ENCODE results near the gene FLOT1.

Gene FLOT1

DNA sequence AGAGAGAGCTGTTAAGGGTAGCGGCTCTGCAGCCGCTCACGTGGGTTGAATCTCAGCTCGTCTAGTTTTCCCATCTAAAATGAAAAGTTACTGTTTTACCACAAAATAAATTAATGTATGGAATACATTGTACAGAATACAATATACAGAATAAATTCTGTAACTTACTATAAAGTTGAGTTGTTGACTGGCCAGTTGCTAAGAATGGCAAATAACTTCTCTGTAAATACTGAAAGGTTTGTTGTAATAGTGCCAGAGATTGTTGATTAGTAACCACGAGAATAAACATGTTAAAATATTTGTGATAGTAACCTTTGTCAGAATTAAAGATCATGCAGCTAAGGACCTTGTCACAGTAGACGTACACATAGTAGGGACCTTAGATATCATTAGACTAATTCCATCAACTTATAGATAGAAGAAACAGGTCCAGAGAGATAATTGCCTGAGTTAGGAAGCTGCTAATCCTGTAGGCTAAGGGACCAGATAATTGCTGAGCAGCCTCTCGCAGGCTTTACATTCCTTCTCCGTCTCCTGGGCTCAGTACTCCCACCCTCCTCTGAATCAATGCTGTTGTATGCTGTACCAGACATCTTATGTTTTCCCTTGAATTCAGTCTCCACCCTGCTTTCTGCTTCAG is 51.2 kb downstream of the FLOT1 start:
- Histone ChIP-seq H3K9ac (ENCODE audit: low read length) (peak overlapping the region; percentile 82), H3K79me2 (ENCODE audit: insufficient read depth, low read length) (peaks cover 8% of the 10 kb centered on the region; the same call in 1 of the 2 replicates), H3K27ac (ENCODE audit: low read depth, low read length) (peak overlapping the region; percentile 10; the same call in 1 of the 2 replicates), H3K27me3 (ENCODE audit: low read length) (no peaks in the 10 kb centered on the region), H3K36me3 (ENCODE audit: low read length) (no peaks in the 10 kb centered on the region), H3F3A (ENCODE audit: insufficient read depth) (peaks cover 42% of the 10 kb centered on the region), H3K4me2 (ENCODE audit: low read depth, low read length, poor library complexity, severe bottlenecking) (peak overlapping the region; percentile 92), H4K20me1 (ENCODE audit: low read depth, low read length) (no peaks in the 10 kb centered on the region), H2AFZ (ENCODE audit: low read depth, low read length, severe bottlenecking) (peak overlapping the region; percentile 92), H3K4me3 (ENCODE audit: insufficient read depth, low read length, poor library complexity, severe bottlenecking) (peak overlapping the region; percentile 79), H3K9me3 (ENCODE audit: insufficient read depth, low read length) (no peaks in the 10 kb centered on the region), H3K9me2 (replicated peaks; ENCODE audit: insufficient read depth, low read length) (no peaks in the 10 kb centered on the region)
- TF ChIP-seq, protein P1, sequence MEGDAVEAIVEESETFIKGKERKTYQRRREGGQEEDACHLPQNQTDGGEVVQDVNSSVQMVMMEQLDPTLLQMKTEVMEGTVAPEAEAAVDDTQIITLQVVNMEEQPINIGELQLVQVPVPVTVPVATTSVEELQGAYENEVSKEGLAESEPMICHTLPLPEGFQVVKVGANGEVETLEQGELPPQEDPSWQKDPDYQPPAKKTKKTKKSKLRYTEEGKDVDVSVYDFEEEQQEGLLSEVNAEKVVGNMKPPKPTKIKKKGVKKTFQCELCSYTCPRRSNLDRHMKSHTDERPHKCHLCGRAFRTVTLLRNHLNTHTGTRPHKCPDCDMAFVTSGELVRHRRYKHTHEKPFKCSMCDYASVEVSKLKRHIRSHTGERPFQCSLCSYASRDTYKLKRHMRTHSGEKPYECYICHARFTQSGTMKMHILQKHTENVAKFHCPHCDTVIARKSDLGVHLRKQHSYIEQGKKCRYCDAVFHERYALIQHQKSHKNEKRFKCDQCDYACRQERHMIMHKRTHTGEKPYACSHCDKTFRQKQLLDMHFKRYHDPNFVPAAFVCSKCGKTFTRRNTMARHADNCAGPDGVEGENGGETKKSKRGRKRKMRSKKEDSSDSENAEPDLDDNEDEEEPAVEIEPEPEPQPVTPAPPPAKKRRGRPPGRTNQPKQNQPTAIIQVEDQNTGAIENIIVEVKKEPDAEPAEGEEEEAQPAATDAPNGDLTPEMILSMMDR (IDR thresholded peaks at IDR 0.05; ENCODE audit: insufficient read depth, low read length, poor library complexity, severe bottlenecking), result no peak

DNA sequence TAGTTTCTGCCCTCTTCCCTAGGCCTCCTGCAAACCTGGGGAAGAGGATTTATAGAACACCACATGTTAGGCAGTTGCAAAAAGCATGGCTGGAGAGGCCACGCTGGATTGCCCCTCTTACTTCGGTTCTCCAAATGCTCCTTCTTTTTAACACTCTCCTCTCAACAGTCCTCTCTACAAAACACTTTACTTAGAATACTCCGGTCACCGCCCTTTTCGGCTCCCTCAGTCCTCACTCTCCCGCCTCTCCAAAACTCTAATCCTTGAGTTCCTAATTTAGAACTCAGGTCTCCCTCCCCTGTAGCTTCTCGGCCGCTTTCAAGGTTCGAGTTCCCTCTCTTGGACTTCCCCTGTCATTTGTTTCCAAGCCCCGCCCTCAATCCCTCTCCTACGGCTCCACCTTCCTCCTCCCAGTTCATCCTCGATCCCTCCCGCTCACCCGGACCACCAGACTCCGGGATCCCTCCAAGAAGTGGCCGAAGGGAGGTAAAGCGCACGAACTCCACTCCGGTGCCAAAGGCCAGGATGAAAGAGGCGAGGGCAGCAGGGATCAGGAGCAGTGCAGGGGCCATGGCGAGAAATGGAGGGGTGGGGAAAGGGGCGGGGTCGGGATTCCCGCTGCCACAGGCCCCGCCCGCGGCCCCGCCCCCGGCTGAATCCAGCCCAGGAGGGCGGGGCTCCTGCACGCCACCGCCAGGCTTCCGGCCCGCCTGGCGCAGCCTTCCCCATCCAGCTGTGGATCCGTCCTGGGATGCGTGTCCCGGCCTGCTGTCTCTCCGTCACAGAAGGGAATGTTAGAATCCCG is 51.9 kb downstream of the FLOT1 start, which contains the start of gene NRM:
Gene NRM (minus strand): TSS at position 582 of the 805 bp plus-strand sequence. CDS start 10 bp downstream, at position 572.
- peak within 1 kb of the TSS; percentile 79 for H3K4me3 ChIP-seq (ENCODE audit: insufficient read depth, low read length, poor library complexity, severe bottlenecking)
- H3K79me2 ChIP-seq (ENCODE audit: insufficient read depth, low read length), result peaks cover 15% of the 10 kb centered on the region
- H3F3A ChIP-seq (ENCODE audit: insufficient read depth), result peaks cover 42% of the 10 kb centered on the region
- H3K27me3 ChIP-seq (ENCODE audit: low read length), result no peaks in the 10 kb centered on the region
- no peaks in the 10 kb centered on the region for H3K9me3 ChIP-seq (ENCODE audit: insufficient read depth, low read length)
- H4K20me1 ChIP-seq (ENCODE audit: low read depth, low read length), result no peaks in the 10 kb centered on the region
- peak within 1 kb of the TSS; percentile 82 for H3K9ac ChIP-seq (ENCODE audit: low read length)
- TF ChIP-seq, protein P1 (IDR thresholded peaks at IDR 0.05; ENCODE audit: insufficient read depth, low read length, poor library complexity, severe bottlenecking), result no peak
- no peak for TF ChIP-seq EZH2phosphoT487 (conservative IDR thresholded peaks at IDR 0.05; ENCODE audit: low read length)
- H3K27ac ChIP-seq (ENCODE audit: low read depth, low read length), result peak within 1 kb of the TSS; percentile 94
- no peaks in the 10 kb centered on the region for H3K36me3 ChIP-seq (ENCODE audit: low read length)
- H3K9me2 ChIP-seq (replicated peaks; ENCODE audit: insufficient read depth, low read length), result no peaks in the 10 kb centered on the region
- peak within 1 kb of the TSS; percentile 92 for H2AFZ ChIP-seq (ENCODE audit: low read depth, low read length, severe bottlenecking)
- peak within 1 kb of the TSS; percentile 92 for H3K4me2 ChIP-seq (ENCODE audit: low read depth, low read length, poor library complexity, severe bottlenecking)

DNA sequence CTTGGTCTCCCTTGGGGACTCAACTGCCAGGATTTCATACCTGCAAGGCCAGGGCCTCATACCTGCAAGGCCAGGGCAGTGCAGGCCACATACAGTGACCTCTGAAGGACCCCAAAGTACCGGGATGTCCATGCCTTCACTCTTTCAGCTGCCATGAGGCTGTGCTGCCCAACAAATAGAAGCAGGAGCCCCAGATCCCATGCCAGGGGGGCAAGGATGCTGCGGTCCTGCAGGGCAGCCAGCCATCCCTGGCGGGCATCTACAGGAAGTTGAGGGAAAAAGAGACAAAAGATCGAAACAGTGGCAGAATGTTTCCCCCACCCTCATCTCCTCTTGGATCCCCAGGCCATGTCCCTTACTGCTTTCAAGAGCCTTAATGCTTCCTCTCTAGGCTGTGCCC is 52.5 kb downstream of the FLOT1 start:
- peaks cover 22% of the 10 kb centered on the region for H3K79me2 ChIP-seq (ENCODE audit: insufficient read depth, low read length)
- H2AFZ ChIP-seq (ENCODE audit: low read depth, low read length, severe bottlenecking), result no peak overlapping the region

More for the DNA sequence above, 52.5 kb downstream of the FLOT1 start:
- H3K4me3 ChIP-seq (ENCODE audit: insufficient read depth, low read length, poor library complexity, severe bottlenecking), result peak overlapping the region; percentile 79
- peak overlapping the region; percentile 92 for H3K4me2 ChIP-seq (ENCODE audit: low read depth, low read length, poor library complexity, severe bottlenecking)
- H3K9ac ChIP-seq (ENCODE audit: low read length), result peak overlapping the region; percentile 82
- H3F3A ChIP-seq (ENCODE audit: insufficient read depth), result peaks cover 44% of the 10 kb centered on the region
- peak overlapping the region; percentile 94 for H3K27ac ChIP-seq (ENCODE audit: low read depth, low read length)
- no peaks in the 10 kb centered on the region for H3K9me3 ChIP-seq (ENCODE audit: insufficient read depth, low read length)
- H3K9me2 ChIP-seq (replicated peaks; ENCODE audit: insufficient read depth, low read length), result no peaks in the 10 kb centered on the region
- TF ChIP-seq, protein P1 (IDR thresholded peaks at IDR 0.05; ENCODE audit: insufficient read depth, low read length, poor library complexity, severe bottlenecking), result no peak
- no peak for TF ChIP-seq EZH2phosphoT487 (conservative IDR thresholded peaks at IDR 0.05; ENCODE audit: low read length)
- H4K20me1 ChIP-seq (ENCODE audit: low read depth, low read length), result no peaks in the 10 kb centered on the region
- no peaks in the 10 kb centered on the region for H3K27me3 ChIP-seq (ENCODE audit: low read length)
- H3K36me3 ChIP-seq (ENCODE audit: low read length), result no peaks in the 10 kb centered on the region

Data from SU-DHL-6 (cell line).